GM21717 (cell line): ENCODE measurements around the gene GRIFIN.

Source experiments
- ATAC-seq: cut with Tn5 transposase; IDR thresholded peaks from one replicate; pipeline ENCODE4 v1.9.1; 2021; ENCODE audit warnings: mild to moderate bottlenecking, moderate library complexity; ENCODE audit not compliant: unreplicated experiment

Gene GRIFIN

GRCh38 chr7:2476298-2476697 is at the start of gene GRIFIN:
Gene GRIFIN (minus strand): TSS chr7:2476398. CDS start chr7:2476383, 15 bp downstream.
- ATAC-seq: no peak

GRCh38 chr7:2524808-2525657 is 48.8 kb upstream of the GRIFIN start:
- ATAC-seq: no peak

DNA sequence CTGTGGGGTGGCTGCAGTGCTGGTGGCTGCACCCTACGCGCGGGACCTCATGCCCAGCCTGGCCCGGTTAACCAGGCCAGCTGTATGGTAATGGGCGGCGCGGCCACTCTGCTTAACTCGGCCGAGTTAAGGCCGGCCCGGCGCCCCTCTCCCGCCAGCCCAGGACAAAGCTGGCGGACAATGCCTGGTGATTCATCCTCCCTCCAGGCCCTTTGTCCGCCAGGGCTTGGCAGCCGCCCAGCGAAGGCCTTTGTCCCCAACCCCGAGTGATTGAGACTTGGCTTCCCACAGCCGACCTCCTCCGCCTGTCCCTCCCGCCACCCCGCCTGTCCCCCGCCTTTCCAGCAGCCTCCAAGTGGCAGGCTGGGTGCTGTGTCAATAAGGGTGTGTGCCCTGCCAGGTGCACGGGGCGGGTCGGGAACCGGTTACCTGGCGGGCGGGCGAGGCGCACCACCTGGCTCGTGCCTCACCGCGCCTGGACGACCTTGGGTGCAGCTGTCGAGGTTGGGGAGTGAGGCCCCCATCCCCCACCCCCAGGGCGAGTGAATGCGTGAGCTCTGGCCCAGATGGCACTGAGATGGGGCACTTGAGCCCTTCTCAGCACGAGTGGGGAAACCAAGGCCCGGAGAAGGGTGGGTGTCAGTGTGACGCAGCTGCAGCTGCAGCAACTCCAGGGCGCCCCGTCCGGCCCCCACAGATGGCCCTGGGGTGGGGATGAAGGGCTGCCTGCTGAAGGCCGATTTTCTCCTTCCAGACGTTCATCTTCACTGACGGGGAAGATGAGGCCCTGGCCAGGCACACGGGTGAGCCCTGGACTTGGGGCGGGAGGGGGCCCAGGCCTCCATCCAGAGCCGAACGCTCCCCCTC is 48.0 kb upstream of the GRIFIN start:
- ATAC-seq: no peak

DNA sequence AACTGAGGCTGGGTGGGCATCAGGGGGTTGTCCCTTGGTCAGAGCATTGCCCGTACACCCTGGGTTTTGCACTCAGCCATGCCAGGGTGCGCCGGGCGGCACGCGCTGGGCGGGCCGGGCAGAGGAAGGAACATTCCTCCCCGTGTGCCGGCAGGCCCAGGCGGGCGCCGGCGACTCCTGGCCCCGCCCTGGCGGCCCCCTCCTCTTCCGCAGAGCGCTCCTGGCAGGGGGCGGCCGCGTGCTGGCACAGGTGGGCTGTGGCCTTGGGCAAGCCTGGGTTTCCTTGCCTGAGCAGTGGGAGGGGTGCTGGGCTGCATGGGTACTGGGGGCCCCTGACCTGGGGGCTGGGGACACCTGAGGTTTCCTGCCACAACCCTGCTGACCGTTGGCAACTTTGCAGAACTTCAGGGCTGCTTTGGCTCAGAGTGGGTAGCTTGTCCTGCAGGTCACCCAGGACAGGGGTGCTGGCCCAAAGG is 47.3 kb upstream of the GRIFIN start:
- no peak for ATAC-seq

DNA sequence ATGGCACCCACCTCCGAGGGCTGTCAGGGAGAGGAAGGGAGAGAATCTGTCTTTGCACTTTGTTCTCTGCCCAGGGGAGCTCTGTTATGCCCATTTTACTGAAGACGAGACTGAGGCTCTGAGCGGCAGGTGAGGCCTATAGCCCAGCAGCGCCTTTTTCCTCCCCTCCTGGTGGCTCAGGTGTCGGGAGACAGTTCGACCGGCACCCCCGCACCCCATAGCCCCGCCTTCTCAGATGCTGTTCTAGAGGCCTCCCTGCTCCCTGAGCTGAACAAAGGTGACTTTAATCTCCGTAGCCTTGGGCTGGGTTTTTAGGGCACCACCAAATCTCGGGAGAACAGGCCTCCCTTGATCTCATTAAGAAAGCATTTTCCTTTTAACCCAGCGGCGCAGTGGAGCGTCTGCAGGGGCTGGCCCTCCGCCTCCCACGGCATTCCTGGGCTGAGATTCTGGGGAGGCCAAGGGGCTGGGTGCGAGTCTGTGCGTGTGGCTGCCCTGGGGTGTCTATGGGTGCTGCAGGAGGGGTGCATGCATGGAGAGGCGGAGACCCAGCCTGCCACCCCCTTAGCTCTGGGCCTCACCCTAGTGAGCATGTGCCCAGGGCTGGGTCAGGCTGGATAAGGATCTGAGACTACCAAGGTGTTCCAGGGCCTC is 46.7 kb upstream of the GRIFIN start:
- ATAC-seq: no peak

- no peak for ATAC-seq
These were observed 45.9 kb upstream of the GRIFIN start for GRCh38 chr7:2521952-2522591.

GRCh38 chr7:2521341-2521745 is 45.1 kb upstream of the GRIFIN start:
- no peak for ATAC-seq

- ATAC-seq: no peak
These were observed 44.6 kb upstream of the GRIFIN start for GRCh38 chr7:2520761-2521290.

- ATAC-seq: no peak
These were observed 44.0 kb upstream of the GRIFIN start for GRCh38 chr7:2520131-2520760.

DNA sequence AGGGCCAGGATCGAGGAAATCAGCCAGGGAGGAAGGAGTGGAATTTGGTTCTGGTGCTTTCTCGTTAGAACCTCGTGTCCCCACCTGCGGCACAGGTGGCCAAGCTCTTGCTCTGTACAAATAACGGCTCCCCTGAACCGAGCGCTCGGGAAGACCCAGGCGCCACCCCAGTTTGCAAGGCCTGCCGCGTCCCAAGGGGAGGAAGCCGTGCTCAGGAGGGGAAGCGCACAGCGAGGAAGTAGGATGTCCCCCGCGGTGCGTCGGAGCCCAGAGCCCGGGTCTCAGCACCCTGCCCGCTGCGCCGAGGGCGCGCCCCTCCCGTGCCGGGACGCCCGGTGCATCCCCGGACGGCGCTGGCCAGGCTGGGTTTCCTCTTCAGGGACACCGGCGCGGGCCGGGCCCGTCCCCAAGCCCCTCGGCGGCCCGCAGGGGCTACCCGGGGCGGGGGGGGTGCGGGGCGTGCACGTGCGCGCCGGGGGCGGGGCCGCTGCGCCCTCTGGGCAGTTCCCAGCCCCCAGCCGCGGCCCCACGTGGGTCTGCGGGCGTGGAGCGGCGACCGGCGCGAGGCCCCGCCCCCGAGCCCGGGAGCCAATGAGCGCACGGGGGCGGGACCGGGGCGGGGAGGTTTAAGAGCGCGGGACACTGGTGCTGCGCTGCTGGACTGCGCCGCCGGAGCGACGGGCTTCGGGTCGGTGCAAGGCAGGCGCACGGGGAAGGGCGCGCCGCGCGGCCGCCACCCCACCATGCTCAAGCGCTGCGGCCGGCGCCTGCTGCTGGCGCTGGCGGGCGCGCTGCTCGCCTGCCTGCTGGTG is 43.1 kb upstream of the GRIFIN start, which contains the start of gene LFNG:
TSS of gene LFNG (plus strand) at position 656 of the 812 bp plus-strand sequence. CDS start at position 744, 88 bp downstream.
- ATAC-seq: peak; percentile 71

- ATAC-seq: no peak
These were observed 42.5 kb upstream of the GRIFIN start for GRCh38 chr7:2518737-2519118.

DNA sequence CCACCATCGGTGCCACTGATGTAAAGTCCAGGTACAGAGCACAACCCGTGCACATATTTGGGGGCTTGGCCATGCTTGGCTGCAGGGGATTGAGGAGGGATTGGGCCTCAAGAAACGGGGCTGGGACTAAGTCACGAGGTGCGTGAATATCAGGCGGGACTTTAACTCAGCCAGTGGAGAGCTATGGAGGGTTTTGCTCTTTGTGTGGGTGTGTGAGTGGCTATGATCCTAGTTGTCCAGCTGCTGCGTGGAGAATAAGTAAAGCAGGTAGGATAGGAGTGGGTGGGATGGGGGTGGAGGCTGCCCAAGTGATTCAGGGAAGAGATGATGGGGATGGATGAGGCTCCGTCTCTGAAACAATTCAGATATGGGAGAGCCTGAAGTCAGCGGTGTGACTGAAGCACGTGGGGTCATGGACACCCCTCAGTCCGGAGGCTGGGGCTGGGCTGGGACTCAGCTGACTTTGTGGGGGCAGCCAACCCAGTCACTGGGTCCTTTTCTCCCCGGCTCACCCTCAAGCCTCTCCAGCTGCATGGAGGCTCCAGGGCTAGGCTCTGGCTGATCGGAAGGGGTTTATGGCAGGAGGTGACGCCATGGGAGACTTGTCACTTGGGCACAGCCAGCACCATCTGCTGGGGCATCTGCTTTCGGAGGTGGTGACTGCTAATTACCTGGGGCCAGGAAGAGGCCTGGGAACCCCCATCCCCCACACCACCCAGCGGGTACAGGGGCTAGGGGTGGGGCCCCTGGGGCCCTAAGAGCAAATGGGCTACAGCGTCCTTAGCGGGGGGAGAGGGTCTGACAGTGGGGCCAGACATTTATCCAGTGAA is 41.7 kb upstream of the GRIFIN start:
- no peak for ATAC-seq

DNA sequence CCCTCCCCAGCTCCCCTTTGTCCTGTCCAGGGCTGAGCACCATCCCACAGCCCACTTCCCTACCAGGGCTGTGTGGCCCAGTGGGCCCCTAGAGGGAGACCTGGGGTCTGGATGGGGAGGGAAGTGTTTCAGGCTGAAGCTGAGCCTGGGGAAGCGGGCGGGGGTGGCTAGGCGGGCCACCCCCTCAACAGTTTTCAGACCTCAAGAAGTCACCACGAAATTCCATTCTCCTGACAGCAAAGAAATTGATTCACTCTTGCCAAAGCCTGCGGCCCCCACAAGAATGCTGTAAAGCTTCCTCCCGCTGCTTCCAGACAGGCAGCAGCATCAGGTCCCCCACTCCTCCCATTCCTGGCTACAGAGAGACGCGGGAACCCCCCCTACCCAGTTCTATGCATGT is 40.8 kb upstream of the GRIFIN start:
- no peak for ATAC-seq

- ATAC-seq: no peak
These were observed 40.0 kb upstream of the GRIFIN start for GRCh38 chr7:2516194-2516555.

DNA sequence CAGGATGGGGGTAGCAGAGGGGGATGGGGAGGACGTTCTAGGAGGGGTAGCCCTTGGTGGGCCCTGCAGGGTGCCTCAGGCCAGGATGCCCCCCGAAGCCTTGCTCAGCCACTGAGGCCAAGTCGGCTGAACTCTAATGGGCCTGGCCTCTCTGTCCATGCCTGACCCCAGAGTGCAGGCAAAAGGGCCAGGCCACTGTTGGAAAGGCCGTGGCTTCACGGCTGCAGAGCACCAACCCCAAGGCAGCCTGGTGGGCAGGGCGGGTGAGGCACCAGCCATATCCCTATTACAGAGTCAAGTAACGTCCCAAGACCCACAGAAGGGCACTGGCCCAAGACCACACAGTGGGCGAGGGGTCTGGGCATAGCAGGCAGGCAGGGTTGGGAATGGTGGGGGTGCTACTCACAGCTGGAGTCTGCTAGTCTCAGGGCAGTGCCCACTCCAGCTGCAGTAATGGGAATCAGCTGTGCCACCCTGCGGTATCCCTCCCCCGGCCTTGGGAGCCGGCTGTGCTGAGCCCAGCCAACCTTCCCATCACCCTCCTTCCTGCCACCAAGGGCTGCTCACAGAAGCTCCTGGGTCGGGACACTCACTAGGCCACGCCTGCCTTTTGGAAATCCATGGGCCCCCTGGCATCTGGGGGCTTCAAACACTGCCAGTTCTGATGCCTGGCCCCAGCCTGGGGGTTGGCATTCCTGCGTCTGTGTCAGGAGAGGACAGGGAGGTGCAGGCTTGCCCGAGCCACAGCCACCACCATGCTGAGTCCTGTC is 39.4 kb upstream of the GRIFIN start:
- no peak for ATAC-seq

- no peak for ATAC-seq
These were observed 38.5 kb upstream of the GRIFIN start for GRCh38 chr7:2514473-2515423.
